Nephron (organoid): ENCODE results near the gene PIP4P1.
"Not testable (repeated sequence)": the region's sequence is repeated elsewhere in the genome, so short reads cannot be mapped to it uniquely, and the experiment has no call there.

ENCODE experiments used
- H3K27ac Mint-ChIP-seq, 3 experiments: 2 replicates each; pipeline ENCODE4 v1.8.0; 2020; ENCODE audit warnings: mixed read lengths in 3 of 3, mild to moderate bottlenecking in 2 of 3, moderate library complexity in 1 of 3
- H3K27me3 Mint-ChIP-seq: 2 replicates; pipeline ENCODE4 v1.8.0; 2021; ENCODE audit warnings: low read depth, mild to moderate bottlenecking, moderate library complexity, mixed read lengths
- H3K36me3 Mint-ChIP-seq: 2 replicates; pipeline ENCODE4 v1.8.0; 2020; ENCODE audit warnings: low read depth, mixed read lengths
- H3K4me1 Mint-ChIP-seq: 2 replicates; pipeline ENCODE4 v1.8.0; 2020; ENCODE audit warnings: mixed read lengths
- H3K4me3 Mint-ChIP-seq, 3 experiments: 2 replicates each; pipeline ENCODE4 v1.8.0; 2020; ENCODE audit warnings: mild to moderate bottlenecking in 3 of 3, mixed read lengths in 3 of 3, moderate library complexity in 2 of 3
- H3K9me3 Mint-ChIP-seq: 2 replicates; pipeline ENCODE4 v1.8.0; 2020; ENCODE audit warnings: mixed read lengths
- CTCF ChIP-seq, 3 experiments: fragments of 200-600 bp; sonication (generic); IDR thresholded peaks; one replicate each; pipeline ENCODE4 v1.5.0; 2021; ENCODE audit warnings: antibody characterized with exemption in 3 of 3; ENCODE audit not compliant: unreplicated experiment in 3 of 3

The PIP4P1 gene

GRCh38 chr14:20461225-20462141, at the start of gene PIP4P1:
Gene PIP4P1 (minus strand): TSS chr14:20461434. CDS start chr14:20461325, 109 bp downstream.
- peaks cover 18% of the 10 kb centered on the region for H3K4me1 Mint-ChIP-seq
- H3K27me3 Mint-ChIP-seq = peaks cover 4% of the 10 kb centered on the region
- peak within 1 kb of the TSS; percentile 73 to 93 (median 88) for H3K27ac Mint-ChIP-seq
- peaks cover 22% of the 10 kb centered on the region for H3K36me3 Mint-ChIP-seq
- no peaks in the 10 kb centered on the region for H3K9me3 Mint-ChIP-seq
- peak within 1 kb of the TSS; percentile 85 to 94 (median 93) for H3K4me3 Mint-ChIP-seq
- no peak for TF ChIP-seq CTCF (IDR thresholded peaks at IDR 0.05; ENCODE audit: unreplicated experiment in 3 of 3)

GRCh38 chr14:20508367-20508766, 47.1 kb upstream of the PIP4P1 start:
- H3K4me1 Mint-ChIP-seq = peaks cover 4% of the 10 kb centered on the region
- peaks cover 4% of the 10 kb centered on the region for H3K36me3 Mint-ChIP-seq
- H3K4me3 Mint-ChIP-seq = no peak overlapping the region
- no peak overlapping the region for H3K27ac Mint-ChIP-seq
- H3K27me3 Mint-ChIP-seq = peaks cover 3% of the 10 kb centered on the region
- TF ChIP-seq CTCF (IDR thresholded peaks at IDR 0.05; ENCODE audit: unreplicated experiment in 3 of 3) = no peak
- peaks cover 6% of the 10 kb centered on the region for H3K9me3 Mint-ChIP-seq

GRCh38 chr14:20507537-20507936, 46.3 kb upstream of the PIP4P1 start:
- not testable (repeated sequence) for H3K27ac Mint-ChIP-seq, H3K4me1 Mint-ChIP-seq, H3K9me3 Mint-ChIP-seq, H3K27me3 Mint-ChIP-seq, H3K4me3 Mint-ChIP-seq, H3K36me3 Mint-ChIP-seq

- not testable (repeated sequence) for H3K4me1 Mint-ChIP-seq, H3K27ac Mint-ChIP-seq, H3K36me3 Mint-ChIP-seq
Measured at GRCh38 chr14:20506752-20507151, 45.5 kb upstream of the PIP4P1 start.

GRCh38 chr14:20506276-20506675, 45.0 kb upstream of the PIP4P1 start:
- H3K9me3 Mint-ChIP-seq, H3K4me3 Mint-ChIP-seq, H3K4me1 Mint-ChIP-seq, H3K36me3 Mint-ChIP-seq, H3K27me3 Mint-ChIP-seq, H3K27ac Mint-ChIP-seq: not testable (repeated sequence)

More at GRCh38 chr14:20506752-20507151, 45.5 kb upstream of the PIP4P1 start:
- not testable (repeated sequence) for H3K9me3 Mint-ChIP-seq, H3K4me3 Mint-ChIP-seq, H3K27me3 Mint-ChIP-seq

GRCh38 chr14:20503898-20504297, 42.7 kb upstream of the PIP4P1 start:
- TF ChIP-seq CTCF (IDR thresholded peaks at IDR 0.05; ENCODE audit: unreplicated experiment in 3 of 3) = no peak
- peaks cover 4% of the 10 kb centered on the region for H3K36me3 Mint-ChIP-seq
- H3K9me3 Mint-ChIP-seq = peaks cover 6% of the 10 kb centered on the region
- peaks cover 4% of the 10 kb centered on the region for H3K4me1 Mint-ChIP-seq
- peak overlapping the region; percentile 28 to 59 (median 33) for H3K27ac Mint-ChIP-seq
- no peak overlapping the region for H3K4me3 Mint-ChIP-seq
- H3K27me3 Mint-ChIP-seq = no peaks in the 10 kb centered on the region

- peaks cover 4% of the 10 kb centered on the region for H3K36me3 Mint-ChIP-seq
- no peak overlapping the region for H3K27ac Mint-ChIP-seq
- H3K4me1 Mint-ChIP-seq = peaks cover 4% of the 10 kb centered on the region
- peaks cover 6% of the 10 kb centered on the region for H3K9me3 Mint-ChIP-seq
- no peaks in the 10 kb centered on the region for H3K27me3 Mint-ChIP-seq
- H3K4me3 Mint-ChIP-seq = no peak overlapping the region
- TF ChIP-seq CTCF (IDR thresholded peaks at IDR 0.05; ENCODE audit: unreplicated experiment in 3 of 3) = no peak
Measured at GRCh38 chr14:20501346-20501745, 40.1 kb upstream of the PIP4P1 start.
